ENCODE measurements around the gene ZP3. TPM values are rescaled to one million over a fixed set of nuclear protein-coding genes. Genes with fewer than 3 reads are reported as not detected.
"Not testable (repeated sequence)": the region's sequence is repeated elsewhere in the genome, so short reads cannot be mapped to it uniquely, and the experiment has no call there.

ZP3 gene
- polyA plus RNA-seq, 5 donors: 2.0 to 12.7 (median 2.3) TPM

- DNase-seq: no peak
These were observed 20.8 kb upstream of the ZP3 start for GRCh38 chr7:76403780-76404494.

- DNase-seq: no peak
These were observed 19.0 kb upstream of the ZP3 start for GRCh38 chr7:76405738-76406137.

- no peak for DNase-seq
These were observed 17.0 kb upstream of the ZP3 start for GRCh38 chr7:76407718-76408117.

- no peak for DNase-seq
These were observed 16.6 kb upstream of the ZP3 start for GRCh38 chr7:76408121-76408560.

GRCh38 chr7:76409537-76409936 is 15.2 kb upstream of the ZP3 start, which contains the start of gene SSC4D:
TSS of gene SSC4D (minus strand) at chr7:76409697. CDS start at chr7:76404439, 5,258 bp downstream.
- DNase-seq: no peak

GRCh38 chr7:76411626-76412025 is 13.1 kb upstream of the ZP3 start:
- no peak for DNase-seq

- DNase-seq: no peak
These were observed 12.5 kb upstream of the ZP3 start for GRCh38 chr7:76412249-76412648.

- DNase-seq: not testable (repeated sequence)
These were observed 7.0 kb upstream of the ZP3 start for GRCh38 chr7:76417654-76418310.

- DNase-seq: not testable (repeated sequence)
These were observed 3.7 kb upstream of the ZP3 start for GRCh38 chr7:76421097-76421496.

GRCh38 chr7:76423666-76424412 is 911 bp upstream of the ZP3 start:
- no peak for DNase-seq

- DNase-seq: no peak
These were observed 406 bp downstream of the ZP3 start for GRCh38 chr7:76425156-76425555.

- not testable (repeated sequence) for DNase-seq
These were observed 808 bp downstream of the ZP3 start for GRCh38 chr7:76425558-76425957.

GRCh38 chr7:76426246-76426645 is 1.5 kb downstream of the ZP3 start:
- DNase-seq: no peak

- DNase-seq: no peak
These were observed 2.9 kb downstream of the ZP3 start for GRCh38 chr7:76427635-76428034.

GRCh38 chr7:76428149-76428823 is 3.5 kb downstream of the ZP3 start:
- no peak for DNase-seq

- no peak for DNase-seq
These were observed 4.4 kb downstream of the ZP3 start for GRCh38 chr7:76428868-76429805.

GRCh38 chr7:76430211-76430610 is 5.5 kb downstream of the ZP3 start:
- DNase-seq: no peak

GRCh38 chr7:76430836-76431235 is 6.1 kb downstream of the ZP3 start:
- DNase-seq: no peak

- peak in 1 of 2 donors; percentile 56 for DNase-seq
These were observed 13.1 kb downstream of the ZP3 start for GRCh38 chr7:76437873-76438272.

- DNase-seq: not testable (repeated sequence)
These were observed 14.6 kb downstream of the ZP3 start for GRCh38 chr7:76439120-76439888.
